Caco-2 (cell line): ENCODE data around the gene OR10D3. TPM values are rescaled to one million over a fixed set of nuclear protein-coding genes. Genes with fewer than 3 reads are reported as not detected.

Experiments used
- Bru-seq: library from RNA; stranded (reverse); fragments of 400-500 nt; gene quantifications from one replicate; lab custom pipeline; 2021; lab: Mats Ljungman, UMichigan
- BruChase-seq, 2 experiments: library from RNA; stranded (reverse); fragments of 400-500 nt; gene quantifications; one replicate each; lab custom pipeline; 2021; lab: Mats Ljungman, UMichigan
- BruUV-seq: library from RNA; stranded (reverse); fragments of 400-500 nt; replicated peaks from 2 replicates; lab custom pipeline; 2021; lab: Mats Ljungman, UMichigan
- CTCF ChIA-PET: fragments of 300-600 bp; sonication (Branson Sonifier 250); formaldehyde crosslinking; loops from one replicate; lab custom pipeline; 2022; ENCODE audit warnings: antibody characterized with exemption; lab: Charles Lee
- POLR2A ChIA-PET: fragments of 300-600 bp; sonication (Branson Sonifier 250); formaldehyde crosslinking; loops from one replicate; lab custom pipeline; 2022; ENCODE audit warnings: antibody characterized with exemption; lab: Charles Lee
- DNase-seq, 2 experiments: peaks; one replicate each; pipeline versions ENCODE4 v3.0.0 to v3.0.0-alpha.2; 2020 to 2022
- H3K27me3 ChIP-seq: replicated peaks from 2 replicates; pipeline ENCODE4 v1.6.0; 2011; ENCODE audit warnings: low read length; ENCODE audit not compliant: control insufficient read depth, insufficient read depth
- H3K36me3 ChIP-seq: 2 replicates; pipeline ENCODE4 v1.5.1; 2011; ENCODE audit warnings: low read length; ENCODE audit not compliant: control insufficient read depth, insufficient read depth
- H3K4me1 ChIP-seq: fragments of 250-450 bp; sonication (Bioruptor Pico); 2 replicates; pipeline ENCODE4 v1.5.1; 2020; ENCODE audit warnings: mild to moderate bottlenecking
- H3K4me3 ChIP-seq: 2 replicates; pipeline ENCODE4 v1.5.1; 2011; ENCODE audit warnings: low read depth, mild to moderate bottlenecking, control low read depth, low read length
- H3K9me3 ChIP-seq: fragments of 250-450 bp; sonication (Bioruptor Pico); 2 replicates; pipeline ENCODE4 v1.5.1; 2020; ENCODE audit warnings: mild to moderate bottlenecking, moderate library complexity
- H3K27ac Mint-ChIP-seq: one replicate; pipeline ENCODE4 v1.8.0; 2022; ENCODE audit warnings: mixed read lengths; ENCODE audit not compliant: unreplicated experiment
- H3K27me3 Mint-ChIP-seq: one replicate; pipeline ENCODE4 v1.8.0; 2022; ENCODE audit warnings: mixed read lengths; ENCODE audit not compliant: insufficient read depth, unreplicated experiment
- H3K36me3 Mint-ChIP-seq: one replicate; pipeline ENCODE4 v1.8.0; 2022; ENCODE audit warnings: mild to moderate bottlenecking, mixed read lengths; ENCODE audit not compliant: insufficient read depth, unreplicated experiment
- H3K4me1 Mint-ChIP-seq: one replicate; pipeline ENCODE4 v1.8.0; 2022; ENCODE audit warnings: low read depth, mixed read lengths; ENCODE audit not compliant: unreplicated experiment
- H3K4me3 Mint-ChIP-seq: one replicate; pipeline ENCODE4 v1.8.0; 2022; ENCODE audit warnings: mild to moderate bottlenecking, moderate library complexity, mixed read lengths; ENCODE audit not compliant: unreplicated experiment
- H3K9me3 Mint-ChIP-seq: one replicate; pipeline ENCODE4 v1.8.0; 2022; ENCODE audit warnings: mixed read lengths; ENCODE audit not compliant: unreplicated experiment
- intact Hi-C: fragments of 100-400 bp; cut with micrococcal nuclease; formaldehyde crosslinking; loops from one replicate; pipeline ENCODE4 v1.10.0; 2022; ENCODE audit not compliant: unreplicated experiment
- long read RNA-seq: library from polyadenylated mRNA; stranded (forward); transcript quantifications from one replicate; pipeline ENCODE4 v2.0.0, GENCODE V29; 2022
- total RNA-seq: library from RNA; stranded (reverse); gene quantifications from 2 replicates; pipeline ENCODE4 v1.2.3, GENCODE V29; 2022
- TF ChIP-seq, protein P1 (sequence below), 2 experiments: fragments of 200-600 bp in 1 of 2; IDR thresholded peaks; 1 replicate in 1 of 2; 2 replicates in 1 of 2; pipeline versions ENCODE4 v1.5.1 to v1.8.0; 2011 to 2022; ENCODE audit warnings: antibody characterized with exemption in 1 of 2, control low read depth in 1 of 2, inconsistent platforms in 1 of 2, low read depth in 1 of 2, low read length in 1 of 2, mild to moderate bottlenecking in 1 of 2, moderate library complexity in 1 of 2; ENCODE audit not compliant: insufficient read depth in 1 of 2, severe bottlenecking in 1 of 2, unreplicated experiment in 1 of 2

OR10D3 gene, protein sequence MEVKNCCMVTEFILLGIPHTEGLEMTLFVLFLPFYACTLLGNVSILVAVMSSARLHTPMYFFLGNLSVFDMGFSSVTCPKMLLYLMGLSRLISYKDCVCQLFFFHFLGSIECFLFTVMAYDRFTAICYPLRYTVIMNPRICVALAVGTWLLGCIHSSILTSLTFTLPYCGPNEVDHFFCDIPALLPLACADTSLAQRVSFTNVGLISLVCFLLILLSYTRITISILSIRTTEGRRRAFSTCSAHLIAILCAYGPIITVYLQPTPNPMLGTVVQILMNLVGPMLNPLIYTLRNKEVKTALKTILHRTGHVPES
- total RNA-seq (not detected in 2 replicates), Bru-seq, nascent RNA (not detected), BruChase-seq, experiment 1, labeled RNA remaining after a 2-hour chase (not detected), BruChase-seq, experiment 2, labeled RNA remaining after a 6-hour chase (not detected)
- long read RNA-seq = 0 reads

DNA sequence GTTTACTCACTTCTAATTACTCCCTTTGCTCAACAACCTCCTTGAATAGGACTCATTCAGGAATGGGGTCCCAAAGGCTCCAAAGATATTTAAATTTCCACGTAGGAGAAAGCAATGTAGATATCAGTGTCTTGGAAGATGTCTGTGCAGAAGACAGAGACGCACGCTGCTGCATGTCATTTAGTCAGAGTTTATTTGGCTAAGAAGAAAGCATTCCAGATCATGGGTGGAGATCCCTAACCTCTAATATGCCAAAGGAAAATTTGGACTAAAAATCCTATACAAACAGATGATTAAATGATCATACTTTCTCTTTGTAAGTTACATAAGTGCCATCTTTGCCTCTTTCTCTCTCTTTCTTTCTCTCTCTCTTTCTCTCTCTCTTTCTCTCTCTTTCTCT lies at the start of gene OR10D3:
OR10D3 (plus strand) TSS at position 278 of the 400 bp plus-strand sequence. CDS start 1,925 bp downstream, outside the sequence.
- H3K36me3 Mint-ChIP-seq = no peaks in the 10 kb centered on the region
- Histone ChIP-seq H3K4me3 (no peak within 1 kb of the TSS), H3K27me3 (no peaks in the 10 kb centered on the region; the same call in 1 of the 2 replicates), H3K9me3 (no peaks in the 10 kb centered on the region), H3K36me3 (no peaks in the 10 kb centered on the region), H3K4me1 (no peaks in the 10 kb centered on the region)
- ChIA-PET POLR2A (no interaction called here), CTCF (no interaction called here)
- intact Hi-C loops = no loop called here
- TF ChIP-seq, protein P1, sequence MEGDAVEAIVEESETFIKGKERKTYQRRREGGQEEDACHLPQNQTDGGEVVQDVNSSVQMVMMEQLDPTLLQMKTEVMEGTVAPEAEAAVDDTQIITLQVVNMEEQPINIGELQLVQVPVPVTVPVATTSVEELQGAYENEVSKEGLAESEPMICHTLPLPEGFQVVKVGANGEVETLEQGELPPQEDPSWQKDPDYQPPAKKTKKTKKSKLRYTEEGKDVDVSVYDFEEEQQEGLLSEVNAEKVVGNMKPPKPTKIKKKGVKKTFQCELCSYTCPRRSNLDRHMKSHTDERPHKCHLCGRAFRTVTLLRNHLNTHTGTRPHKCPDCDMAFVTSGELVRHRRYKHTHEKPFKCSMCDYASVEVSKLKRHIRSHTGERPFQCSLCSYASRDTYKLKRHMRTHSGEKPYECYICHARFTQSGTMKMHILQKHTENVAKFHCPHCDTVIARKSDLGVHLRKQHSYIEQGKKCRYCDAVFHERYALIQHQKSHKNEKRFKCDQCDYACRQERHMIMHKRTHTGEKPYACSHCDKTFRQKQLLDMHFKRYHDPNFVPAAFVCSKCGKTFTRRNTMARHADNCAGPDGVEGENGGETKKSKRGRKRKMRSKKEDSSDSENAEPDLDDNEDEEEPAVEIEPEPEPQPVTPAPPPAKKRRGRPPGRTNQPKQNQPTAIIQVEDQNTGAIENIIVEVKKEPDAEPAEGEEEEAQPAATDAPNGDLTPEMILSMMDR (IDR thresholded peaks at IDR 0.05; ENCODE audit: insufficient read depth in 1 of 2, low read depth in 1 of 2, low read length in 1 of 2, severe bottlenecking in 1 of 2, unreplicated experiment in 1 of 2) = no peak
- H3K4me3 Mint-ChIP-seq = no peak within 1 kb of the TSS
- no TSS peak for BruUV-seq
- no peak within 1 kb of the TSS for H3K27ac Mint-ChIP-seq
- H3K4me1 Mint-ChIP-seq = no peaks in the 10 kb centered on the region
- no peaks in the 10 kb centered on the region for H3K9me3 Mint-ChIP-seq
- DNase-seq = no peak
- H3K27me3 Mint-ChIP-seq = peaks cover 32% of the 10 kb centered on the region

- TF ChIP-seq, protein P1 (IDR thresholded peaks at IDR 0.05; ENCODE audit: insufficient read depth in 1 of 2, low read depth in 1 of 2, low read length in 1 of 2, severe bottlenecking in 1 of 2, unreplicated experiment in 1 of 2) = no peak
- Histone ChIP-seq H3K9me3 (no peaks in the 10 kb centered on the region), H3K36me3 (no peaks in the 10 kb centered on the region), H3K4me3 (no peak overlapping the region), H3K27me3 (no peaks in the 10 kb centered on the region), H3K4me1 (no peaks in the 10 kb centered on the region)
- Mint-ChIP-seq H3K36me3 (no peaks in the 10 kb centered on the region), H3K27ac (no peak overlapping the region), H3K4me3 (no peak overlapping the region), H3K27me3 (peaks cover 15% of the 10 kb centered on the region), H3K9me3 (peaks cover 10% of the 10 kb centered on the region), H3K4me1 (no peaks in the 10 kb centered on the region)
- CTCF ChIA-PET = no interaction called here
- BruUV-seq = no TSS peak
- DNase-seq = no peak
- intact Hi-C loops = no loop called here
- POLR2A ChIA-PET = no interaction called here
Measured at GRCh38 chr11:124143034-124143433, 40.1 kb upstream of the OR10D3 start.

DNA sequence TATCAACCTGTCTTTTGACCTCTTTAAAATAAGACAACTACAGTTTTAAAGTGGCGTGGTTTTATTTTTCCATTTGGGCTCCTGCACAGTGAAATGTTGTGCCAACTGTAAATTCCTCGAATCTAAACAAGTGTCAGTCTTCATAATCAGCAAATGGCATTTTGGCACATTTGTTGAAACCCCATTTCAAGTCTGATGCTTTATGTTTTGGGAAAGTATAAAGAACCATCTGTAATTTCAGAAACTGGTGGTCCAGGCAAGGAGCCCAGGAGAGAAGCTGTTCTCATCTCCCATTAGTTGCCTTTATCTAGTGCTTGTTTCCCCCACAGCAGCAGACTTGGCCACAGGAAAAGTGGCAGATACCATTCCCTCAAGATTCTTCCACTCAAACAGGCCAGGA lies 35.2 kb upstream of the OR10D3 start:
- H3K36me3 ChIP-seq = no peaks in the 10 kb centered on the region
- no peaks in the 10 kb centered on the region for H3K27me3 ChIP-seq
- H3K36me3 Mint-ChIP-seq = no peaks in the 10 kb centered on the region
- H3K27me3 Mint-ChIP-seq = peaks cover 18% of the 10 kb centered on the region
- H3K9me3 ChIP-seq = no peaks in the 10 kb centered on the region
- no peak for DNase-seq
- ChIA-PET CTCF (no interaction called here), POLR2A (no interaction called here)
- no TSS peak for BruUV-seq
- H3K4me3 ChIP-seq = no peak overlapping the region
- no peaks in the 10 kb centered on the region for H3K4me1 Mint-ChIP-seq
- H3K27ac Mint-ChIP-seq = no peak overlapping the region
- no peak overlapping the region for H3K4me3 Mint-ChIP-seq
- TF ChIP-seq, protein P1 (IDR thresholded peaks at IDR 0.05; ENCODE audit: insufficient read depth in 1 of 2, low read depth in 1 of 2, low read length in 1 of 2, severe bottlenecking in 1 of 2, unreplicated experiment in 1 of 2) = no peak
- no peaks in the 10 kb centered on the region for H3K4me1 ChIP-seq
- intact Hi-C loops = no loop called here
- no peaks in the 10 kb centered on the region for H3K9me3 Mint-ChIP-seq
